Small intestine (tissue), 7 donors: ENCODE measurements around the gene GPR157. TPM values are rescaled to one million over a fixed set of nuclear protein-coding genes. Genes with fewer than 3 reads are reported as not detected.

ENCODE experiments used
- DNase-seq, 2 donors: peaks; one replicate each; pipeline versions ENCODE4 v3.0.0 to v3.0.0-alpha.2; 2013
- FAIRE-seq: peaks from 2 replicates; lab custom pipeline; 2012; peaks lifted over from hg19 to GRCh38; lab: Jason Lieb, UNC
- H3K27ac ChIP-seq, 3 donors: one replicate each; pipeline ENCODE4 v1.5.1; 2013; ENCODE audit warnings: low read length in 2 of 3, mild to moderate bottlenecking in 2 of 3, control low read depth in 1 of 3, inconsistent platforms in 1 of 3, low read depth in 1 of 3, moderate library complexity in 1 of 3
- H3K27me3 ChIP-seq, 3 donors: one replicate each; pipeline ENCODE4 v1.6.1; 2013; ENCODE audit warnings: low read length in 3 of 3, inconsistent platforms in 1 of 3; ENCODE audit not compliant: control insufficient read depth in 3 of 3, insufficient read depth in 3 of 3
- H3K36me3 ChIP-seq, 3 donors: one replicate each; pipeline ENCODE4 v1.6.1; 2013; ENCODE audit warnings: low read length in 3 of 3, inconsistent platforms in 1 of 3, low read depth in 1 of 3, mild to moderate bottlenecking in 1 of 3, moderate library complexity in 1 of 3; ENCODE audit not compliant: control insufficient read depth in 3 of 3, insufficient read depth in 2 of 3
- H3K4me1 ChIP-seq, 3 donors: one replicate each; pipeline ENCODE4 v1.6.1; 2013; ENCODE audit warnings: low read length in 2 of 3, inconsistent platforms in 1 of 3, low read depth in 1 of 3, mild to moderate bottlenecking in 1 of 3, moderate library complexity in 1 of 3; ENCODE audit not compliant: control insufficient read depth in 3 of 3, insufficient read depth in 2 of 3
- H3K4me3 ChIP-seq, 3 donors: one replicate each; pipeline ENCODE4 v1.5.1; 2013; ENCODE audit warnings: low read length in 3 of 3, control low read depth in 1 of 3, inconsistent platforms in 1 of 3, low read depth in 1 of 3, mild to moderate bottlenecking in 1 of 3, moderate library complexity in 1 of 3
- H3K9me3 ChIP-seq, 2 donors: one replicate each; pipeline ENCODE4 v1.6.1; 2013; ENCODE audit warnings: low read depth in 1 of 2, low read length in 1 of 2; ENCODE audit not compliant: control insufficient read depth in 2 of 2, insufficient read depth in 1 of 2
- WGBS, 3 donors: extraction: QIAGEN DNeasy Blood & Tissue Kit; methylation state at CpG; one replicate each; pipeline ENCODE4 v1.1.7; 2013; 5-methylcytosine and 5-hydroxymethylcytosine counted together
- polyA plus RNA-seq, 4 donors: library from polyadenylated mRNA; stranded (reverse) in 3 of 4; unstranded in 1 of 4; fragments of 200-250 nt in 3 of 4; fragments of 120-200 nt in 1 of 4; gene quantifications; one replicate each; pipeline versions ENCODE4 v1.2.1 to v1.2.3, GENCODE V29; 2013
- donor health status: healthy with polysubstance abuse.
- donor health status: control.
- donor health status: control.
- donor health status: Bipolar disorder and iron deficiency.
- donor health status: healthy.

Gene GPR157
- polyA plus RNA-seq, 4 donors: 1.1 to 35.2 (median 1.8) TPM

DNA sequence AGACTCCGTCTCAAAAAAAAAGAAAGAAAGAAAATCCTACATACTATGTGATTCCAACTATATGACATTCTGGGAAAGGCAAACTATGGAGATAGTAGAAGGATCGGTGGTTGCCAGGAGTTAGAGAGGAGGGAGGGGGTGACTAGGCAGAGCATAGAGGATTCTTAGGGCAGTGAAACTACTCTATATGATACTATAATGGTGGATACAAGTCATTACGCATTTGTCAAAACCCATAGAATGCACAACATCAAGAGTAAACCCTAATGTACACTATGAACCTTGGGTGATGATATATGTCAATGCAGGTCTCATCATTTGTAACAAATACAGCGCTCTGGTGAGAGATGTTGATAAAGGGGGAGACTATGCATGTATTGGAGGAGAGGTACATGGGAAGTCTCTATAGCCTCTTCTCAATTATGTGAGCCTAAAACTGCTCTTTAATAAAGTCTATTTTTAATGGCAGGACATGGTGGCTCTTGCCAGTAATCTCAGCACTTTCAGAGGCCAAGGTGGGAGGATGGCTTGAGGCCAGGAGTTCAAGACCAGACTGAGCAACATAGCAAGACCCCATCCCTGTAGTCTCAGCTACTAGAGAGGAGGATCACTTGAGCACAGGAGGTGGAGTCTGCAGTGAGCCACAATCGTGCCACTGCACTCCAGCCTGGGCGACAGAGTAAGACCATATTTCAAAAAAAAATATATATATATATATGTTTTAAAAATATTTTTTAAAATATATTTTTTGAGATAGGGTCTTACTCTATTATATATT is 76.4 kb downstream of the GPR157 start:
- no peak for FAIRE-seq
- 93 to 97% (median 96%) methylated on average over 6 of the region's 6 CpGs for WGBS, 3 donors

DNA sequence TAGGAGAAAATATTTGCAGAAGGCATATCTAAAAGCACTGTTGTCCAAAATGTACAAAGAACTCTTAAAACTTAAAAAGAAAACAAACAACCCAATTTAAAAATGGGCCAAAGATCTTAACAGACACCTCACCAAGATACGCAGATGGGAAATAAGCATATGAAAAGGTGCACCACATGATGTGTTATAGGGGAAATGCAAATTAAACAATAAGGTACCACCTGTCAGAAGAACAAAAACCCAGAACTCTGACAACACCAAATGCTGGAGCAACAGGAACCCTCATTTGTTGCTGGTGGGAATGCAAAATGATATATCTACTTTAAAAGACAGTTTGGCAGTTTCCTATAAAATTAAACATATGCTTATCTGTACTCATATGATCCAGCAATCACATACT is 77.5 kb downstream of the GPR157 start:
- Histone ChIP-seq H3K36me3 (peaks cover 0 to 36% (median 10%) of the 10 kb centered on the region in 3 donors), H3K4me3 (no peak overlapping the region), H3K9me3 (peaks cover 0 to 3% of the 10 kb centered on the region in 2 donors), H3K4me1 (no peaks in the 10 kb centered on the region), H3K27me3 (no peaks in the 10 kb centered on the region), H3K27ac (no peak overlapping the region)
- WGBS, 3 donors: 78 to 93% (median 90%) methylated on average over 1 of the region's 1 CpG
- DNase-seq (no peak), FAIRE-seq (no peak)

More for the DNA sequence above, 76.4 kb downstream of the GPR157 start:
- Histone ChIP-seq H3K9me3 (peaks cover 0 to 3% of the 10 kb centered on the region in 2 donors), H3K36me3 (peaks cover 0 to 42% (median 7%) of the 10 kb centered on the region in 3 donors), H3K4me1 (no peaks in the 10 kb centered on the region), H3K27ac (no peak overlapping the region), H3K27me3 (no peaks in the 10 kb centered on the region), H3K4me3 (no peak overlapping the region)
- no peak for DNase-seq

DNA sequence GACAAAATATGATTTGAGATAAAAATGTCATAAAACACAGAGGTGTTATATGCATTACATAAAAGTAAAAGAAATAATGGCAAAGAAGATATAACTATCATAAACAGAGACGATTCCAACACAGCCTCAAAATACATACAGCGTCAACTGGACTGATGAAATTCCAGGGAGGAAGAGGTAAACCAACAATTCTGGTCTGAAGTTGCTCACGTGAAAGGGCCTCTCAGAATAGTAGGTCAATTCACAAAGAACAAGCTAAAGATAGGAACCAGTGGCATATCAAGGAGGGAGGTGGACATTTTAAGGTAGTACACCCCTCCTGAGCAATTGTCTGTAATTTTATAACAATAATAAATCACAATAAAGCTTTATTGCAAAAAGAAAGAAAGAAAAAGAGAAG is 78.1 kb downstream of the GPR157 start:
- Histone ChIP-seq H3K27me3 (no peaks in the 10 kb centered on the region), H3K9me3 (peaks cover 0 to 3% of the 10 kb centered on the region in 2 donors), H3K36me3 (peaks cover 0 to 36% (median 14%) of the 10 kb centered on the region in 3 donors), H3K27ac (no peak overlapping the region), H3K4me3 (no peak overlapping the region), H3K4me1 (no peaks in the 10 kb centered on the region)
- FAIRE-seq: no peak
- 70 to 74% (median 70%) methylated on average over 3 of the region's 3 CpGs for WGBS, 3 donors
- no peak for DNase-seq

Other genes with a start within 250 kb of the GPR157 start
- not detected for gene CA6, start 183.2 kb downstream of the GPR157 start, polyA plus RNA-seq
- under 1 TPM in 2 of 4 donors, not detected in 2; 0.55 to 0.72 TPM for gene SLC2A7, start 102.7 kb downstream of the GPR157 start, polyA plus RNA-seq
- 100 to 1,000 TPM in 2 of 4 donors, 10 to 100 TPM in 2; 42.5 to 234 (median 116) TPM for gene SLC2A5, start 59.5 kb downstream of the GPR157 start, polyA plus RNA-seq
- 10 to 100 TPM in 2 of 4 donors, 1 to 10 TPM in 2; 2.7 to 50.1 (median 14.3) TPM for gene H6PD, start 105.7 kb upstream of the GPR157 start, polyA plus RNA-seq
- gene SPSB1, start 163.8 kb upstream of the GPR157 start, polyA plus RNA-seq: 10 to 100 TPM; 24.1 to 69.1 (median 32.6) TPM